GM21529 (cell line): ENCODE data around the gene SBK2.
"Not testable (repeated sequence)": the region's sequence is repeated elsewhere in the genome, so short reads cannot be mapped to it uniquely, and the experiment has no call there.

Source experiments
- ATAC-seq: cut with Tn5 transposase; IDR thresholded peaks from one replicate; pipeline ENCODE4 v1.9.1; 2021; ENCODE audit not compliant: unreplicated experiment

The SBK2 gene

DNA sequence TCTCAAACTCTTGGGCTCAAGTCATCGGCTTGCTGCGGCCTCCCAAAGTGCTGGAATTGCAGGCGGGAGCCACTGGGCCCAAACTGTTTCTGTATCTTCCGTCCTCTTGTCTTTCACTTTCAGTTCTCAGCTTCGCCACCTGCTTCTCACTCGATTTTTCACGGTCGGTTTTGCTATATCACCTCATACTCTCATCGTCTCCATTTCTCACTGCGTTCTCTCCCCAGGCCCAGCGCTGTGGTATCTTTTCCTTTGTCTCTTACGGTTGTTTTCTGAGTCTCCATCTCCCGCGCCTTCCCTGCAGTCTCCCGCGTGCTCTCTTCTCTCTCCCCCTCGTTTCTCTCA is 33.8 kb downstream of the SBK2 start:
- ATAC-seq = no peak

DNA sequence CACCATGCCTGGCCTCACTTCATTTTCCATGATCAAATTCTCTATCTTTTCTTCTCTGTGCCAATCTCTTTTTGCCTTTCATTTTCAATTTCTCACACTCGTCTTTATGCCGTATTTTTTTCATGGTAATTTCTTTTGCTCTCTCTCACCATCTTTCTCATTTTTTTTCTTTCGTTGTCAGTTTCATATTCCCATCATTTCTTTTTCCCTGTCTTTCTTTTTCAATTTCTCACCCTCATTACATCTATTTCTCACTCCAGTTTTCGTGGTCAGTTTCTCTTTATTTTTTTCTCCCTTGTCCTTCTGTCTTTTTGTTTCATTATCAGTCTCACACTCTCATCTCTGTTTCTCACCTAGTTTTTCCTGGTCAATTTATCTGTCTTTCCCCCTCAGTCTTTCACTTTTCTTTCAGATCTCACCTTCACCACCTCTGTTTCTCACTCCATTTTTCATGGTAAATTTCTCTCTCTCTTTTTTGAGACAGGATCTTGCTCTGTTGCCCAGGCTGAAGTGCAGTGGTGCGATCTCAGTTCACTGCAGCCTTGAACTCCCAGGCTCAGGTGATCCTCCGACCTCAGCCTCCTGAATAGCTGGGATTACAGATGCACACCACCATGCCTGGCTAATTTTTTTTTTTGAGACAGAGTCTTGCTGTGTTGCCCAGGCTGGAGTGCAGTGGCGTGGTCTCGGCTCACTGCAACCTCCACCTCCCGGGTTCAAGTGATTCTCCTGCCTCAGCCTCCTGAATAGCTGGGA is 34.6 kb downstream of the SBK2 start:
- no peak for ATAC-seq

DNA sequence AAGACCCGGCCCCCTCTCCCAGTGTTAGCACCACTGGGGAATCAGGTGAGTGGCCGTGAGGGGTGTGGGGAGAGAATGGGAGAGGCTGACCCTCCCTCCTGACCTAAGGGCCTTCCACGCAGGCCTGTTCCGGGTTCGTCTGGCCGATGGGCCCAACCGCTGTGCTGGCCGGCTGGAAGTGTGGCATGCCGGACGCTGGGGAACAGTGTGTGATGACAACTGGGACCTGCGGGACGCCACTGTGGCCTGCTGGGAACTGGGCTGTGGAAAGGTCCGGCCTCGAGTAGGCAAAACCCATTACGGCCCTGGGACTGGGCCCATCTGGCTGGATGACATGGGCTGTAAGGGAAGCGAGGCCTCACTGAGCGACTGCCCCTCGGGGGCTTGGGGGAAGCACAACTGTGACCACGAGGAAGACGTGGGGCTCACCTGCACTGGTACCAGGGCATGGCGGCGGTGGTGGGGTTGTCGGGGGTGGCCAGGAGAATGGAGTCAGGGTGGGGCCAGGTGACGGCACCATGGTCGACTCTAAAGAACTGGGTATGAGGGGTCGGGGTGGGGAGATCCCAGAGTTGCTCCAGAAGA is 36.5 kb downstream of the SBK2 start:
- ATAC-seq = no peak

DNA sequence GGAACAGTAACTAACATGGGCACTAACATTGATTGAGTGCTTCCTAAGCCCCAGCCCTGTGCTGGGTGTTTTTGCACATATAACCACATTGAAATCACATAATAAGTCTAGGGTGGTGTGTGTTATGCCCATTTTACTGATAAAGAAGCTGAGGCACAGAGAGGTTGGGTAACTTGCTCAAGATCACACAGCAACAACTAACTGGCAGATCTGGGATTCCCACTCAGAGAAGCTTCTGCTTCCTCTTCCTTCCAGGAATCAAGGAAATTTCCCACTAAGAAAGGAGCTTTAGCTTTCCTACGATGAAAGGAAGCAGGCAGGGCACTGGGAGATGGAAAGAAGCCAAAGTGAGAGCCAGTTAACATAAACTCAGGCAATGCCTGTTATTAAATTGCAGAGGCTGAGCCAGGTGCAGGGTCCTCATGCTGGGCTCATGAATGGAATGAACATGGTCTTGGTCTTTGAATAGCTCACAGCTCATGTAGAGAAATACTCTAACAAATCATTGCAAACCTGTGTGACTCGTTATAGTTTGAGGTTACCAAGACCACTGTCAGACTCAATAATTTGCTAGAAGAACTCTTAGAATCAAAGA is 38.6 kb downstream of the SBK2 start:
- no peak for ATAC-seq

DNA sequence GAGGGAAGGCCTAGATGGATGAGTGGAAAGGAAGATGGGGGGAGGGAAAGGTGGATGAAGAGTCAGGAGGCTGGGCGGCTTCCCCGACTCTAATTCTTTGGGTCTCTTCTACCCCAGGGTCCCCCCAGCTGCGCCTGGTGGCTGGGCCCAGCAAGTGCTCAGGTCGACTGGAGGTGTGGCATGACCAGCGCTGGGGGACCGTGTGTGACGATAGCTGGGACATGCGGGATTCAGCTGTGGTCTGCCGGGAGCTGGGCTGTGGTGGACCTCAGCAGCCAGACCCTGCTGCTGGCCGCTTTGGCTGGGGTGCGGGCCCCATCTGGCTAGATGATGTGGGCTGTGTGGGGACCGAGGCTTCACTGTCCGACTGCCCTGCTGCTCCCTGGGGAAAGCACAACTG is 39.2 kb downstream of the SBK2 start:
- no peak for ATAC-seq

DNA sequence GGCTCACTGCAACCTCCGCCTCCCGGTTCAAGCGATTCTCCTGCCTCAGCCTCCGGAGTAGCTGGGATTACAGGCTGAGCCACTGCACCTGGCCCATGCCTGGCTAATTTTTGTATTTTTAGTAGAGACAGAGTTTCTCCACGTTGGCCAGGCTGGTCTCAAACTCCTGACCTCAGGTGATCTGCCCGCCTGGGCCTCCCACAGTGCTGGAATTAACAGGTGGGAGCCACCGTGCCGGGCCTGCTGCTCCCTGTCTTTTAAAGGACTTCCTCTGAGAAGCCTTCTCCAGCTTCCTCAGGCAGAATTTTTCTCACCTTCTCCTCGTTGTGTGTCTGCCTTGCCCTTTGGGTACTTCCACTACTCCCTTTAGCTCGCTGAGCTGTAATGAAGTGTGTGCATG is 40.1 kb downstream of the SBK2 start:
- ATAC-seq = not testable (repeated sequence)

DNA sequence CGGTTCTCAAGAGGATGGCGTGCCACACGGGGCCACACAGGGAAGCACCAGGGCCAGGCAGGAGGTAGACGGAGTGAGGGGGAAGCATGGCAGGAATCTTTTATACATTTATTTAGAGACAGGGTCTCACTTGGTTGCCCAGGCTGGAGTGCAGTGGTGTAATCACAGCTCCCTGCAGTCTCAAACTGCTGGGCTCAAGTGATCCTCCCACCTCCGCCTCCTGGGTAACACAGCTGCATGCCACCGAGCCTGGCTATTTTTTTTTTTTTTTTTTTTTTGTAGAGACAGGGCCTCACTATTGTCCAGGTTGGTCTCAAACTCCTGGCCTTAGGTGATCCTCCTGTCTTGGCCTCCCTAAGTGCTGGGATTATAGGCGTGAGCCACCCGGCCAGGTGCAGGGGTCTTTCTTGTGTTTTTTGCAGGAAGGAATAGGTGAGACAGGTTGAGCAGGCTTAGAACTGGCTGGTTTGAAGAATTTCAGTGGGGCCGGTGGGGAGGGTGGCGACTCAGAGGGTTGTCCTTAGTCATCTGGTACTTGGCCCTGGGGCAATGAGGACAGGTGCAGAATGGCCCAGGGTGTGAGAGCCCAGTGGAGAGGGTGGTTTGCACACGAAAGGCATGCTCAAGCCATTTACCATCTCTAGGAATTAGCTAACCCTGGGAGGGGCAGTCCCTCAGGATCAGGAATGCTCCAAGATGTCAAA is 41.1 kb downstream of the SBK2 start:
- ATAC-seq = no peak

DNA sequence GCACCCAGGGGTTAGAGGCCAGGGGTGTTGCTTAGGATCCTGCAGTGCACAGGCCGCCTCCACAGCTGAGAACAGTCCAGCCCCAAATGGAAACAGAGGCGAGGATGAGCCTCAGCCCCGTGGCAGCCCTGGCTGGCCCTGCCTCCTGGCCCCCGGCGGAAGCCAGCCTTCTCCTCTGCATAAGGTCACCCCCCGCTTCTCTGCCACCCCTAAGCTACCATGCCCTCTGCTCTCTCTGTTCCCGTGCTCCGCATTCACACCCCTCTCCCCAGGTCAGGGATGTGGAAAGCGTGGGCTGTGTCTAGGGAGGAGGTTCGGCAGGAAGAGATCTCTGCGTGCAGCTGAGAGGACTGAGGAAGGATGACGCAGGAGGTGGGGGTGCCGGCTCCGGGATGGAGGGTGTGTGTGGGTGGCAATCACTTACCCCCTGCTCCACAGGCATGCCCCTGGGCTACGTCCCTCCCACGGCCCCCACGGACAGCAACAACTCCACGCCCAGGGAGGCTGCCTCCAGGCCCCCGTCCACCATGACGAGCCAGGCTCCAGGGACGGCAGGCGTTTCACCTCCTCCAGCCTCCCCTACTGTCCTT is 42.7 kb downstream of the SBK2 start:
- ATAC-seq = no peak

DNA sequence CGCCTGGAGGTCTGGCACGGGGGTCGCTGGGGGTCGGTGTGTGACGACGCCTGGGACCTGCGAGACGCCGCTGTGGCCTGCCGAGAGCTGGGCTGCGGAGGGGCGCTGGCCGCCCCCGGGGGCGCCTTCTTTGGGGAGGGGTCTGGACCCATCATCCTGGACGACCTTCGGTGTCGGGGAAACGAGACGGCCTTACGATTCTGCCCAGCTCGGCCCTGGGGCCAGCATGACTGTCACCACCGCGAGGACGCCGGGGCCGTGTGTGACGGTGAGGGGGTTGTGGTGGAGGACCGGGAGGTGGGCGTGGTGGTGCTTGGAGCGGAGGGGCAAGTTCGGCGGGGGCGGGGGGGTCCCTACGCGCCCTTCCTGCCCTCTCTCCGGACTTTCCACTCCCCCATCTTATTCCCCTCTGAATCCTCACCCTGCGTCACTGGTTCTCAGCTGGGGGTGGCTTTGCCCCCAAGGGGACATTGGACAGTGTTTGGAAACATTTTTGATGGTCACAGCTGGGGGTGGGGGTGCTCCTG is 43.2 kb downstream of the SBK2 start:
- ATAC-seq = no peak

DNA sequence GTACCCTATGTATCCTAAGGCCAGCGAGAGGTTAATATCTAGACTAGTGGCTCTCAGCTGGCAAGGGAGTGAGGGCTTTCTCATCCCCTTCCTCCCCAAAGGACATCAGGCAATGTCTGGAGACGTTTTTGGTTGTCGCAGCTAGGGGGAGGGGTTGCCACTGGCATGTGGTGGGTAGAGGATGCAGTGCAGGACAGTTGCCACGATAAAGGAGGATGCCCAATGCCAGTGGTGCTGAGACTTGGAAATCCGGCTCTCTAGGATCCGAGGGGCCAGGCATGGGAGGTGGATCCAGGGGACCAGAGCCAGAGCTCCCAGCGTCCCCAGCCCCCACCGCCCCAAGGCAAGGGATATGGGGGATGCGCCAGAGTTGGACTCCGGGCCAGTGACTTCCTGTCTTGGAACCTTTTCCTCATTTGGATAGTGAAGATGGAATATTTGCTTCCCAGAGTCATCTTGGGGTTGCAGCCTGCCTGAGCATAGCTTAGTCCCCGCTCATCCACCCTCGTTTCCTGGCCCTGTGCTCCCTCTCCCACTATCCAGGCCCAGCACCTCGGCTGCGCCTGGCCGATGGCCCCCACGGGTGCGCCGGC is 43.8 kb downstream of the SBK2 start:
- ATAC-seq = no peak

DNA sequence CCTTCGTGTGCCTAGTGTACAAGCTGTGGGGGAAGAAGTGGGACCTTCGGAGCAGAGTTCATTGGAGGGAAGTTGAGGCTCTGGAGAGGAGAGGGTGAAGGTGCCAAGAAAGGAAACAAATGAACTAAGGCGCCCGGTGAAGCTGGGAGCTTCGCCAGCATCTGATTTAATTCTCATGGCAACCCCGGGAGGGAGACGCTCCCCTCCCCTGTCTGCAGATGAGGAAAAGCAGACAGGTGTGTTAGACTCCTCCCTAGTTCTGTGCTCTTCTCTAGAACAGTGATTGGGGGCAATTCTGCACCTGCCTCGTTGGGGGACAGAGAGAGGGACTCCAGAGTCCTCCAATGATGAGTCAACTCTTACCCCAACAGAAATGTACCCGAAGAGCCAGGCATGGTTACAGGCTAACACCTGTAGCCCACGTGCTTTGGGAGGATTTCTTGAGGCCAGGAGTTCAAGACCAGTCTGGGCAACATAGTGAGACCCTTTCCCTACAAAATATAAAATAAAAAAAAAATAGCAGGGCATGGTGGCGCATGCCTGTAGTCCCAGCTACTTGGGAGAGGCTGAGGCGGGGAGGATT is 44.5 kb downstream of the SBK2 start:
- ATAC-seq = no peak

DNA sequence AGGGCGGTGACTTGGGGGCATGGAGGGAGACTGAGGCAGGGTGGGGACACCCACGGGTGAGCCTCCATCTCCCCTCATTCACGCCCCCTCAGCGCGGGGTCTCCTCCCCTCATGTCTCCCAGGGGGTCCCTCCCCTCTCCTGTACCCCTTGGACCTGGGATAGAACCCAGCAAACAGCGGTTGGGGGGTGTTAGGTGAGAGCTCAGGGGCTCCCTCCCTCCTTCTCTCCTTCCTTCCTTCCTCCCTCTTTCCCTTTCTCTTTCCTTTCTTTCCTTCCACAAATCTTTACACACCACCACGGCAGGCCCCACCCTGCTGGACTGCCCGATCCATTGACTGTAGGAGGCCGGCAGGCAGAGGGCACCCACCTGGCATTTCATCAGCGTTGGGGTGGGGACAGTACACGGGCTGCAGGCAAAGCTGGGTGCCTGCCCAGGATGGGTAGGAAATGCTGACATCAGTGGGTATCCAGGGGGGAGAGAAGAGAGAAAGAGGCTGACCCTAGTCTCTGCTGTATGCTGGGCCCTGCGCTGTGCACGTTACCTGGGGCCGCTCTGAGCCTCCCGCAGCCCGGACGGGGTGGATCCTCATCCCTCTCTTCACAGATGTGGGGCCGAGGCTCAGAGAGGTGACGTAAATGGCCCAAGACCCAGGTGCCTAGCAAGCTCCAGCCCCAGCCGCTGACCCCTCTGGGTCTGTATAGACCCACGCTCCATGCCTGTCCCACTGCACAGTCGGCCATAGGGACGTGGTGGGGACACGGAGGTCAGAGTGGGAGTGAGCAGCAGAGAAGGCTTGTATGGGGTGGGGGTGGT is 45.2 kb downstream of the SBK2 start:
- ATAC-seq = no peak

DNA sequence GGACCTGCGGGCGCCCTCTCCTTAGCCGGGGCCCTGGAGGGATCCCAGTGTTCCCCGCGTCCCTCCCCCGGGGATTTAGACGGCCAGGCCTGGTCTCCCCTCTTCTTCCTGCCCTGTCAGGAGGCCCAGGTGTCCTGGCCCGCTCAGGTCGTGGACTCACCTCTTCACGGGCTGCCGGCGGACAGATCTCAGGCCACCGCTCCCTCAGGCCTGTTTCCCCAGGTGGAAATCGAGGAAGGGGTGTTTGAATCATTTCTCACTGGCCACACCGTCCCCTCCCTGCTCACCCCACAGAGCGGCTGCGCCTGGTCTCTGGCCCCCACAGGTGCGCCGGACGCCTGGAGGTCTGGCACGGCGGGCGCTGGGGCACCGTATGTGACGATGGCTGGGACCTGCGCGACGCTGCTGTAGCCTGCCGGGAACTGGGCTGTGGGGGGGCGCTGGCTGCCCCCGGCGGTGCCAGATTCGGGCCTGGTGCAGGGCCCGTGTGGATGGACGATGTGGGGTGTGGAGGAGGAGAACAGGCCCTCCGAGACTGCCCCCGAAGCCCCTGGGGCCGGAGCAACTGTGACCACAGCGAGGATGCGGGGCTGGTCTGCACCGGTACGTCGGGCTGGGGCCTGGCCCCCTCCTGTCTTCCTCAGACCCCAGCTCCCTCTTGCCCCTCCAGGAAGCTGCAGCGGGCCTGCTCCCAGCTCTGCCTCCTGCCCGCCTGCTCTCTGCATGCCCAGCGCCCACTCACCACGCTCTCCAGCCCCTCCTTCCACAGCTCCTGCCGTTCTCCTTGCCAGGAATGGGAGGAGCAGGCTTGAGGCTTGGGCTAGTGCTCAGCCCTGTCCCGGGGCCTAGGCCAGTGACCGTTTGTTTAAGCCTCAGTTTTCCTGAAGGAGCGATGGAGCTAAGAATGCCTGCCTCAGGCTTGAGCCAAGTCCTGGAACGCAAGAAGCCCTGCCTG is 46.2 kb downstream of the SBK2 start:
- ATAC-seq = no peak

DNA sequence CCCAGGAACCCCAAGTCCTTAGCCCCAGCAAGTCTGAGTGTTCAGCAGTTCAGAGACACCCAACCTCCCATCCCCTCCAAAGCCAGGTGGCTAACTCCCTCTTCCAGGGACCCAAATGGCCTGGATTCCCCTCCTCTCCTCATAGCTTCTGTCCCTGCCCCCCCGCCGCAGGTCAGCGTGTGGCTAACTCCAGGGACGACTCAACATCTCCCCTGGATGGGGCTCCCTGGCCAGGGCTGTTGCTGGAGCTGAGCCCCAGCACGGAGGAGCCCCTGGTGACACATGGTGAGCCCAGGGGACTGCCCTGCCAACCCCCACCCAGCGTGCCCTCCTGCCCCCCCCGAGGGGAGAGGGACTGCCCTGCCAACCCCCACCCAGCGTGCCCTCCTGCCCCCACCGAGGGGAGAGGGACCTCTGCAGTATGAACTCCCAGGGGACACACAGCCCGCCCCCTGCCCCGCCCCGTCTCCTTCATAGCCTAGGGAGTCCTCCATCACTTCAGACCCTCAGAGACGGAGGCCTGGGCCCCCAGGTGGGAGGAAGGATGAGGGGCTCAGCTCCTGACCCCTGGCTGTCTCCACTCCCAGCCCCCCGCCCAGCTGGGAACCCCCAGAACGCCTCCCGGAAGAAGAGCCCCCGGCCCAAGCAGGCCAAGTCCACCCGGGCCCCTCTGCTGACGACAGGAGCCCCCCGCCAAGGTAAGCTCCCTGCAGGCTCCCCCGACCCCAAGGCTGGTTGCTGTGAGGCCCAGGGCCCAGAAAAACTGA is 47.0 kb downstream of the SBK2 start:
- ATAC-seq = no peak

DNA sequence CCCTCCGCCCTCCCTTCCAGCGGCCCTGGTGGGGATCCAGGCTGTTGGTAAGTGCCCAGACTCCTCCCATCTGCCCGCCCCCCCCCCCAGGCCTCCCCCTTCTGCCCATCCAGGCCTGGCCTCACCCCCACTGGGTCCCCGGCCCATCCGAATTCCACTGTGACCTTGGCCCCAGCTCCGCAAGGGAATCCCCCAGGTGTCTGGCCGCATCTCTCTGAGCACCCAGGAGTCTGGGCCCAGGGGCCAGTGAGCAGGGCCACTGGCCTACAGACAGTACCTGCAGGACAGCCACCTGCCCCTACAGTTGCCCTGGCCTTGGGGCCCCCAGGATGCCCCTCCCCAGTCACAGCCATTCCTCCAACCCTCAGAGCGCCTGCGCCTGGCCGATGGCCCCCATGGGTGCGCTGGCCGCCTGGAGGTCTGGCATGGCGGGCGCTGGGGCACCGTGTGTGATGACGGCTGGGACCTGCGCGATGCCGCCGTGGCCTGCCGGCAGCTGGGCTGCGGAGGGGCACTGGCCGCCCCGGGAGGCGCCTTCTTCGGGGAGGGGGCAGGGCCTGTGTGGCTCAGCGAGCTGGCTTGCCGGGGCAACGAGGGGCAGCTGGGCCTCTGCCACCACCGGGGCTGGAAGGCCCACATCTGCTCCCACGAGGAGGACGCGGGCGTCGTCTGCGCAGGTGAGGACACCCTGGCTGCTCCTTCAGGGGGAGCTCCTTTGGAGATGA is 47.8 kb downstream of the SBK2 start:
- no peak for ATAC-seq

DNA sequence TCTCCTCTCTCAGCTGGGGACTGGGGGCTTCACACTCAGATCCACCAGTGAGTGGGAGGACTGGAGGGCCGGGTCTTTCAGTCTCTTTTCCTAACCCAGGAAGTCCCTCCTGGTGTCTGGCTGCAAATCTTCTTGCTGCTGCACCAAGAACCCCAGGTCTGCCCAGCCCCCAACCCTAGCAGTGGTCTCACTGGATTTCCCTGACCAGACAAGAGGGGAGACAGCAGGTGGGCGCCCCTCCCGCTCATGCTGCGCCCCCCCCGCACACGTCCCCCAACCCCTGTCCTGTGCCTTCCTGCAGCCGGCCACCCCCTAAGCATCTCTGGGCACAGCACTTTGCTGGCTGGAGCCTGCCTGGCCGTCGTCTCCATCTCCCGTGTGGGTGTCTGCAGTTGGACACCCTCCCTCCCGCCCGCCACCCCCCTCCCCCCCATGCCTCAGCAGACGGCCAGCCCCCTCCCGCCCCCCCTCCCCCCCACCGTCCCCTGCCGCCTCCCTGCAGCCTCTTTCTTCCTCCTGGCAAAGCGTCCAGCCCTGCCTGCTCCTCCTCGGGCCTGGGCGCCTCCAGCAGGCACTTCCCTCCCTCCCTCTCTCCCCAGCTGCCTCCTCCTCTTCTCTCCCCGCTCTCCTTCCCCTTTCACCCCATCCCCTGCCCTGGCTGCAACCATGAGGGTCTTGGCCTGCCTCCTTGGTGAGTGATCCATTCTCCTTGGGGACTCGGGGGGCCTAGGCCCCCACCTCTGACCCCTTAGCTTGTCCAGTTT is 48.8 kb downstream of the SBK2 start, which contains the start of gene SSC5D:
Gene SSC5D, plus strand, starts transcription at position 513 of the 764 bp plus-strand sequence. Its CDS starts 154 bp downstream, at position 667.
- no peak for ATAC-seq
